ENCODE results near the gene PEX11B. TPM values are rescaled to one million over a fixed set of nuclear protein-coding genes. Genes with fewer than 3 reads are reported as not detected.

Gene PEX11B
- total and polyA plus RNA-seq, 2 of the 8 experiments (the other 6 are each of a cell fraction or from before 2014, with no cell fraction given) = 9.1 to 15.1 TPM

GRCh38 chr1:145927063-145927886 is 8.8 kb upstream of the PEX11B start, which contains the start of gene RBM8A:
RBM8A (minus strand) TSS chr1:145927484; CDS start chr1:145927426, 58 bp downstream.
- ChIA-PET POLR2A (ENCODE audit: partially characterized antibody) (interaction anchor here (0.7 to 2.4 kb wide), 34 partner anchors 9 to 125 kb away, joined by 3 to 35 read pairs (median 4); partner anchors contain the start of genes ANKRD34A, ITGA10, LIX1L and NUDT17), CTCF (ENCODE audit: partially characterized antibody) (interaction anchor here (0.7 to 2.2 kb wide), 16 partner anchors 8 to 85 kb away, joined by 3 to 18 read pairs (median 4); partner anchors contain the start of genes ANKRD34A, ITGA10, LIX1L and PEX11B)
- H3K27me3 ChIP-seq (replicated peaks in 1 of 4; ENCODE audit: control insufficient read depth in 3 of 4, extremely low read depth in 1 of 4, insufficient read depth in 3 of 4, low read length in 3 of 4) = no peaks in the 10 kb centered on the region
- no peak within 1 kb of the TSS for H3K23ac ChIP-seq (ENCODE audit: insufficient read length)
- H3K79me1 ChIP-seq (ENCODE audit: low read depth, low read length) = no peaks in the 10 kb centered on the region
- H3K9me3 ChIP-seq (ENCODE audit: insufficient read depth in 2 of 2, low read depth in 1 of 2, low read length in 1 of 2) = no peaks in the 10 kb centered on the region
- peak within 1 kb of the TSS; percentile 22 for H4K91ac ChIP-seq (replicated peaks; ENCODE audit: insufficient read length, low read length)
- peaks cover 0 to 4% (median 2%) of the 10 kb centered on the region in 4 experiments; a peak in 4 of 7 replicates for H3K4me1 ChIP-seq (replicated peaks in 1 of 4; ENCODE audit: control insufficient read depth in 3 of 4, insufficient read depth in 4 of 4, low read length in 3 of 4)
- peak within 1 kb of the TSS; percentile 4; the same call in 1 of the 2 replicates for H2AK5ac ChIP-seq (ENCODE audit: low read depth, low read length)
- WGBS, 2 experiments (ENCODE audit: extremely low coverage in 1 of 2, insufficient coverage in 1 of 2, insufficient read length in 1 of 2, insufficient replicate concordance in 2 of 2, low coverage in 1 of 2, low lambda C conversion rate in 2 of 2, missing lambda C conversion rate in 1 of 2) = 1% methylated on average over 41 of the region's 41 CpGs; no CpG with 5 or more reads in 1 of the 2 experiments
- H3K4me3 ChIP-seq (ENCODE audit: extremely low read depth in 1 of 4, insufficient read depth in 2 of 4, low read depth in 3 of 4, low read length in 4 of 4) = peak within 1 kb of the TSS; percentile 81 to 97 (median 92)
- H3K4me2 ChIP-seq (ENCODE audit: insufficient read depth in 1 of 2, low read depth in 2 of 2, low read length in 2 of 2) = peak within 1 kb of the TSS; percentile 74 to 77
- H2BK15ac ChIP-seq (ENCODE audit: low read length) = no peak within 1 kb of the TSS
- no peak within 1 kb of the TSS for H3K14ac ChIP-seq (ENCODE audit: insufficient read length)
- FAIRE-seq = peak; percentile 48
- peak within 1 kb of the TSS; percentile 90 for H3K27ac ChIP-seq (ENCODE audit: low read depth, low read length)
- H3K9ac ChIP-seq (replicated peaks in 1 of 4; ENCODE audit: extremely low read depth in 1 of 4, low read depth in 3 of 4, low read length in 3 of 4) = peak within 1 kb of the TSS; percentile 71 to 98 (median 86)
- H4K5ac ChIP-seq (ENCODE audit: insufficient read length, low read depth, low read length) = peak within 1 kb of the TSS; percentile 24
- H3K36me3 ChIP-seq (ENCODE audit: control insufficient read depth in 2 of 4, insufficient read depth in 4 of 4, low read length in 3 of 4) = peaks cover 3 to 14% (median 9%) of the 10 kb centered on the region in 4 experiments; a peak in 6 of 8 replicates
- H3K56ac ChIP-seq (replicated peaks; ENCODE audit: insufficient read length, low read depth, low read length) = peak within 1 kb of the TSS; percentile 2
- peak within 1 kb of the TSS; percentile 19 for H3K4ac ChIP-seq (replicated peaks; ENCODE audit: insufficient read length, low read depth, low read length)
- peaks cover 4% of the 10 kb centered on the region; the same call in 1 of the 2 replicates for H3K23me2 ChIP-seq (ENCODE audit: low read depth, low read length)
- DNase-seq (ENCODE audit: low read depth in 1 of 2, low spot score in 2 of 2) = peak; percentile 85 to 91
- no peak within 1 kb of the TSS for H2BK120ac ChIP-seq (replicated peaks; ENCODE audit: low read depth, low read length)
- peak within 1 kb of the TSS; percentile 90; the same call in 1 of the 2 replicates for H3K18ac ChIP-seq (ENCODE audit: extremely low read depth, low read length)
- no peak within 1 kb of the TSS for H2AFZ ChIP-seq (ENCODE audit: low read length)
- H3K79me2 ChIP-seq (ENCODE audit: control insufficient read depth in 1 of 2, insufficient read depth in 2 of 2, low read length in 2 of 2) = peaks cover 0 to 14% of the 10 kb centered on the region in 2 experiments; a peak in 2 of 4 replicates
- peak within 1 kb of the TSS; percentile 95; the same call in 1 of the 2 replicates for H4K8ac ChIP-seq (ENCODE audit: extremely low read depth, insufficient read depth, low read length)
- H2BK5ac ChIP-seq (ENCODE audit: low read depth, low read length) = peak within 1 kb of the TSS; percentile 95
- H4K20me1 ChIP-seq (replicated peaks in 1 of 2; ENCODE audit: control insufficient read depth in 1 of 2, insufficient read depth in 2 of 2, low read length in 2 of 2) = no peaks in the 10 kb centered on the region
- H2BK12ac ChIP-seq (ENCODE audit: low read depth, low read length) = peak within 1 kb of the TSS; percentile 60; the same call in 1 of the 2 replicates
- no peak within 1 kb of the TSS for H2BK20ac ChIP-seq (ENCODE audit: low read length)
- TF ChIP-seq SP1 (IDR thresholded peaks at IDR 0.05; ENCODE audit: low read depth, low read length) (peak; percentile 68; the same call in 1 of the 2 replicates), GABPA (IDR thresholded peaks at IDR 0.05; ENCODE audit: borderline replicate concordance, insufficient read depth, low read length) (peak; percentile 53; the same call in 1 of the 2 replicates), CHD1 (IDR thresholded peaks at IDR 0.05; ENCODE audit: low read depth, low read length) (peak; percentile 72; the same call in 1 of the 2 replicates), CHD2 (IDR thresholded peaks at IDR 0.05; ENCODE audit: low read length) (peak; percentile 74), BCL11A (IDR thresholded peaks at IDR 0.05; ENCODE audit: low read depth in 2 of 2, low read length in 2 of 2) (no peak), SAP30 (IDR thresholded peaks at IDR 0.05; ENCODE audit: insufficient read depth, insufficient replicate concordance, low read length) (no peak), MAFK (IDR thresholded peaks at IDR 0.05; ENCODE audit: low read depth, low read length) (no peak), USF2 (IDR thresholded peaks at IDR 0.05; ENCODE audit: low read length) (no peak), TBP (IDR thresholded peaks at IDR 0.05; ENCODE audit: low read depth, low read length) (peak; percentile 84), CREB1 (IDR thresholded peaks at IDR 0.05) (peak; percentile 81)
